Activated CD8-positive, alpha-beta memory T cell treated with anti-CD3 and anti-CD28 coated beads for 4 hours (primary cell): ENCODE data around the gene FGGY.
"Not testable (repeated sequence)": the region's sequence is repeated elsewhere in the genome, so short reads cannot be mapped to it uniquely, and the experiment has no call there.

Experiments
- DNase-seq, 2 donors: peaks; one replicate each; pipeline ENCODE4 v3.0.0-alpha.2; 2020; ENCODE audit warnings: low read depth in 2 of 2

The FGGY gene

DNA sequence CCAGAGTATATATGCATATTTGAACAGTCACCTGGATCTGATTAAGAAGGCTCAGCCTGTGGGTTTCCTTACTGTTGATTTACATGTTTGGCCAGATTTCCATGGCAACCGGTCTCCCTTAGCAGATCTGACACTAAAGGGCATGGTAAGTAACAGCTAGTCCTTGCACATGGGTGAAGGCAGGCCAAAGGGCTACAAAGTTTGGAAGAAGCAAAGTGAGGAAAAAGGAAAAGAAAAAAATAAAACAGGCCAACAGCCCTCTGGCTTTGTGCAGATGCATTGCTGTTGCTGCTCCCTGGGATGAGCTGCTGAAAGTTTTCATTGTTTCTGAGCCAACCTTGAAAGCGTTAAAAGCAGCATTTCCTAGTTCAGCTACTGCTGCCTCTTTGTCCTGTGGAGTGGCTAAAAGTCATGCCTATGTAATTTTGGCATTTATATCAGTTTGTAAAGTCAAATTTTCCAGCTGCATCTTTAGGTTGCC is 341.4 kb downstream of the FGGY start:
- DNase-seq, result no peak

DNA sequence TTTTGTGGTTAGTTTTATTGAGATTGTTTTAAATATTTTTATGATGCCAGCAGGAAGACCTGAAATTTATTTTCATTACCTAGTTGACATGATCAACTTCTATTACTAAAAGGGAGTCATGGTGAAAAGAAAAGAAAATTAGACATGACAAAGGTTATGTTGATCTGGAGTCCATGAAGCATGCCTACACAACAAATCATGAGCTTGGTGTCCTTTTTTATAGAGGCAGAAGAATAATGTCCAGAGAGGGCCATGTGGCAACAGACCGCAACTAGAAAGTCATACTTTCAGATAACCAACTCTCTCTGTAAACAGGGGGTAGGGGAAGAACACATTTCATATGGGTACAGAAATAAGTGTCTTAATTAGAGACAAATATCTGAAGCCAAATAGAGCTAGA is 342.4 kb downstream of the FGGY start:
- no peak for DNase-seq

- DNase-seq, result no peak
Observed at GRCh38 chr1:59640851-59641250, 344.0 kb downstream of the FGGY start.

- DNase-seq, result no peak
Observed at GRCh38 chr1:59641836-59642235, 344.9 kb downstream of the FGGY start.

GRCh38 chr1:59643526-59643925 is 346.6 kb downstream of the FGGY start:
- DNase-seq, result no peak

DNA sequence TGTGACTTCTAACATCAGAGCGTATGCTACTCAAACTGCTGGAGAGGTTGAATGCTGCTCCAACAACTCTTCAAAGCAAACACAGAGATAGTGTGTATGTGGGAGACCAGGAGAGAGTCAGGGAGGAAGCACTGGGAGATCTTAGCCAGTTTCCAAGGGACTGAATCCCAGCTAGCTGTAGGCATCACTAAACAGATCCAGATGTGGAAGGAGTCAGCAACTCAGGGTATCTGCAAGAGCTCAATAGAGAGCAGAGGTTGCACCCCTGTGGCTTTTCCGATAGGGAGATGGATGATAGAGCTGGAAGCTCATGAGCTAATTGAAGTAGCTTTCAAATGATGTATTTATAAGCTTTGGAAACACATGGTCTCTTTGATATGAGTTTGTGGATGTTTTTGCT is 349.0 kb downstream of the FGGY start:
- DNase-seq, result no peak

- DNase-seq, result not testable (repeated sequence)
Observed at GRCh38 chr1:59653142-59653958, 356.5 kb downstream of the FGGY start.

DNA sequence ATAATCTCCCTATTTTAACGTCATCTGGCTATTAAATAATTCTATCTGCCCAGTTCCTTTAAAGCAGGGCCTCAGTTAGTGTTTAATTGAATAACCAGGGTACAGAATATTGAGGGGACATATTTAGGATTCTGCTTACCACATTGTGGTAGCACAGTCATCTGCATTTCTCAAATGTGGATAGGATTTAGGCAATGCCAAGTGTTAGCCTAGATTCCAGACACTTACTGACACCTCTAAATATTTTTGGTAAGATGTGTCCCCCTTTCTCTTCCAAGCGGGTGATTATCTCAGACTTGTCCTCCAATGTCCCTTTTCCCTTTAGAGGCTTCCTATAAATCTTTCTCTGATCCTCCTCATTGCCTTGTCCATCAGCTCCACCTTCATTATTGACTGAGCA is 357.1 kb downstream of the FGGY start:
- DNase-seq, result no peak

GRCh38 chr1:59657873-59658465 is 361.1 kb downstream of the FGGY start:
- no peak for DNase-seq

DNA sequence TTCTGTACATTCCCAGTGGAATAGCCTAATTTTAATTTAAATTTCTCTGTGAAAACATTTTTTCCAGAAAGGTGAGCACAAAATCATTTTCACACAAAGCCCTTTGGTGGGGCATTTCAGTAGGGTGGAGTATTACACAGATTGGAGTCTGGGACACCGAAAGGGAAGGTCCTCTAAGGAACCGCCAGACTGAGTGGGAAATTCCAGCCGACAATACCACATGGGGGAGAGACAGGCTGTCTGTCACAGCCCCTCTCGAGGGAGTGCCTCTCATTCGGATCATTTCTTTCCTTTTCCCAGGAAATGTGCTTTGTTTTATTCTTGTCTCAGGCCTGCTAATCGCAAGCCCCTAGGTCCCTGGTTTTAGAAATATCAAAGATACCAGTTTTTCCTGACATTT is 367.3 kb downstream of the FGGY start:
- DNase-seq, result no peak

DNA sequence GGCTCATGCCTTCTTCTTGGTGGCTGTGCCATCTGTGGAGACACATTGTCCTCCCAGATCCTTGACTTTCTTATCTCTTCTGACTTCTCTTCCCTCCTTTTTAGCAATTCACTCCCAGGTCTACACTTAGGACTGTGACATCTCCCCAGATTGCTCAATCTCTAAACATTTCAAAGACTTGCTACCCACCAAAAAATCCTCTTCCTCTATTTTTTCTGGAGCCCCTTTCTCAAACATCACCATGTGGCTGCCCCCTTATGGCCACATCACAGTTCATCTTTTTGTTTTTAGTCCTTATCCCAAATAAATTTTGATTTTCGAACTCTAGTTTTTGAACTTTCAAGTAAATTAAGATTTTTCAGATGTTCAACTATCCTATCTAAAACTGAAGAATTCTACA is 369.2 kb downstream of the FGGY start:
- no peak for DNase-seq

- no peak for DNase-seq
Observed at GRCh38 chr1:59667020-59667419, 370.1 kb downstream of the FGGY start.

DNA sequence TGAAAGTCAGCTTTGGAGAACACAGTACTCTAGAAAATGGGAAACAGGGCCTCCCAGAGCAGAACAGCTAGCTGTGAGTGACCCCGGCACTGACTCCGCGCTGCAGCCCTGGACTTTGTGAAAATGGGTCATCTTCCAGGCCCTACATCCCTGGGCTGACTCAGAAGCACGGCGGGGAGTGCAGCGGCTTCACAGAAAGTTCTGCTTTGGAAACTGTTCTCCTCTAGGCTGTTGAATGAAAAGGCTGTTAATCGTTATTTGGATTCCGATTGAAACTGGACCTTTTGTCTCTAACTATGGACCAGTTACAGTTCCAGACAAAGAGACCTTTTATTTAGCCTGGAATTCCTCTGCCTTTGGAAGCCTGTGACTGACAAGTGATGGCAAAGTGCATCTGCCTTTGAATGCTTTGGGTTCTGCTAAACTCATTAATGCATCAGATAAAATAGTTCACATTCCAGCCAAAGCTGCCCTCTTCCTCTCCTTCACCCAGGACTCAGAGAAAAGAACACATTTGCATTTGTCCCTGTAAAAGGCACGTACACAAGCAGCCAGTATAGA is 372.9 kb downstream of the FGGY start:
- no peak for DNase-seq

DNA sequence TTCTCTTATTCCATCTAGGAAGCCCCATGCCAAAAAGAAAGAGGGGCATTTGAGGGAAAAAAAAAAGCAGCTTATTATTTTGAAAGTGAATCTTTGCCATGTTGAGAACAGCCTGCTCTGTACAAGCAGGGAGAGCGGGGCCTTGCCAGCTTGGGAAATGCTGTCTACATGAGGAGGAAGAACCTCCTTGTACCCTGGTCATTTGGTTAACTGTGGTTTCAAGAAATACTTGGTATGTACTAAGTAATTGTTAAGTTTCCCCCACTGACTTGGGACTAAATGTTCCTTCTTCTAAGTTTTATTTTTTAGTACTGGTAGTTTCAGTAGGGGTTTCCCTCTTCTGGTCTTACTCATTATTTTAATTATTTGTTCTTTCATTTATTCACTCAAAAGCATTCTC is 373.8 kb downstream of the FGGY start:
- DNase-seq, result no peak

DNA sequence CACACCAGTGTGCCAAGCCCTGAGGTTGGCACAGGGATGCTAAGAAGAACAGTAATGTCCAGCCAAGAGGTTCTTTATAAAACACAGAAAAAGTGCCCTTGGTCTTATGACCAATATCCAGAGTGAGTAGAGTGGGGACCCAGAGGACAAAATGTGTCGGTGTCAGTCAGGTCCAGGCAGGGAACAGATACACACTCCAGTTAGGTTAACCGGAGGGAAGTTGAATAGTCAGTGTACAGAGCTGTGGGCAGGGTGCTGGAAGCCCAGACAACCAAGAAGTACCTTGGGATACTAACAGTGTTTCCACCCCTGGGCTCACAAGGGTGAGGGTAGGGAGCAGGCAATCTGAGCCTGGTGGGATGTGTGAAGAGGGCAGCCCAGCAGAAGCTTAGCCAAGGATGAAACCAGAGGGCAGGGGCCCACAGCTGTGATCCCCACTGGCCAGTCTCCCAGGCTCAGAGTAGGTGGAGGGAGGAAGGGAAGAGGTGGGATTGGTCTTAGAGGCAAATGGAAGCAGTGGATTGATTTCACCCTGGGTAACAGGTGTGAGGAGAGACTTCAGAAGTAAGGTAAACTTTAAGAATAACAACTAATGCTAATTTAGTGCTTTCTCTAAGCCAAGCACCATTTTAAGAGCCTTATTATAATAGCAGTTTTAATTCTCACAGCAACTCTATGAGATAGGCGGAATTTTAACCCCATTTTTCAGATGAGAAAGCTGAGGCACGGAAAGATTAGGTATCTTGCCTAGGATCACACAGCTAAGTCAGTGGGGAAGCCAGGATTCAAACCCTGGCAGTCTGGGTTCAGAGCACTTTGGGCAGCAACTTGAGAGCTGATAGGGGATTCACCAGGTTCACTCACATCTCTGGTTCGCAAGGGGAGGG is 374.4 kb downstream of the FGGY start:
- DNase-seq, result no peak

DNA sequence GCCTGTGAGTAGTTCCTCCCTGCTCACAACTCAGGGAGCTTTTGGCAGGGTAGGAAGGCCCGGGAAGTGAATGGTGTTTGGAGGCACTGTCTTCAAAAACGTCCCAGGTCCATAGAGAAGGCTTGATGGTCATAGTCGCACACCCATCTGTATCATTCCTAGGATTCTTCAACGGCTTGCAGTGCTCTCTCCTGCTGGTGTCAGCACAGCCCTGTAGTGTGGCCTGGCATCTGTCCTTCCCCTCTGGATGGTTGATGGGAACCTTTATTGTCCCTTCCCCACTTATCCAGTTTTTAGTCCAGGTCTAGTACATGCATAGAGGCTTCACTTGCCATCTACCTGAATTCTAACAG is 375.0 kb downstream of the FGGY start:
- DNase-seq, result no peak

DNA sequence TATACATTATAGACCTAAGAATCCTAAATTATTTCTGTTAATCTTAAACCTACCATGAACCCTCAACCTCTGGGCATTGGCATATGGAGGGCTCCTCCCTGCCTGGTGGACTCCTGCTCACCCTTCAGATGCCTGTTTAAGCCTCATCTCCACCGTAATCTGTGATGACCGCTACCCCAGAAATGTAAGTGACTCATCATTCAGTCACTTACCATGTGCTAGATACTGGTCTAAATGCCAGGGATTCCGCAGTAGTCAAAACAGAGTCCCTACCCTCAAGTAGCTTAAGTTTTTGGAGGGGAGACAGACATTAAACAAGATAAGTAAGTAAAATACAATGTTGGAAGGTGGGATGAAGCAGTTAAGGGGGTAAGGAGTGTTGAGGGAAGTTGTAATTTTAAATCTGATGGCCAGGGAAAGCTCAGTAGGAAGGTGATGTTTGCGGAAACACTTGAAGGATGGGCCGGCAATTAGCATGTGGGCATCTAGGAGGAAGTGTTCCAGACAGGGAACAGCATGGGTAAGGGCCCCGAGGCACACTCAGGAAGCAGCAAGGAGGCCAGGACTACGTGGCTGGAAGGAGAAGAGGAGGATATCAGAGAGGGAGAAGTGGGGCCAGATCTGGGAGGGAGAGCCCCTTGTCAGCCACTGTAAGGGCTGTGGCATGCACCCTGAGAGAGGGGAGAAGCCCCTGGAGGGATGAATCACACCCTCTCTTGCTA is 376.1 kb downstream of the FGGY start:
- no peak for DNase-seq

DNA sequence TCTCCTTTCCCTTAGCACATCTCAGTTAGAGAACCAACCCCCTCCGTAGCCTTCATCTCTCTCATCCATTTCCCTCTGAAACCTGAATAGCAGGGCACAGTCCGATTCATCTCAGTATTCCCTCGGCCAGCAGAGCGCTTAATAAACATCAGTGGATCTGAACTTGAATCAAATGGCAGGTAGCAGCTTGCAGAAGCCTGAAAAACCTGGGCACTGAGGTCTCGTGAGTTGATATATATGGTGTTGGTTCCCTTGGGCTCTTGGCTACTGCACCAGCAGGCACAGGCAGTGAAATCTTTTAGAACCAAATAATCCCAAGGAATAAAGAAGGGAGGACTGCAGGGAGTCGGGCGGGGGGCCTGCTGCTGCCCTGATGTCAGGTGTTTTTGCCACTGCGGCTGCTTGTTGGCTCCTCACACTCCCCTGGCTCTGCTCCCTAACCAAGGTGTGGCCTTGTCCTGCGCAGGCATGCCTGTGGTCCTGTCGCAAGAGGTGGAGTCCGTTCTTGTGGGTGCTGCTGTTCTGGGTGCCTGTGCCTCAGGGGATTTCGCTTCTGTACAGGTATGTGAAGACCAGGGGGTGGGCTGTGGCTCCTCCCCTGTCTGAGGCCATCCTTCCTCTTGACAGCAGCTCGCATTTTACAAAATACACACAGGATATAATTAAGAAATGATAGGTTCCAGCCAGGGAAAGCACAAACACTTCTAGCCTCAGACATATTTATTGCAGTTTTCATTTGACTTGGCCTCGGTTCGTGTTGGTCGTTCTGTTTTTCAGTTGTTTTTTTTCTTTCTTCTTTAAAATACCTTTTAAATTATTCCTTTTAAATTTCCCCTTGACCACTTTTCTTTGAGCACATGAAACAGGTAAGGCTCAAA is 376.9 kb downstream of the FGGY start:
- DNase-seq, result no peak

DNA sequence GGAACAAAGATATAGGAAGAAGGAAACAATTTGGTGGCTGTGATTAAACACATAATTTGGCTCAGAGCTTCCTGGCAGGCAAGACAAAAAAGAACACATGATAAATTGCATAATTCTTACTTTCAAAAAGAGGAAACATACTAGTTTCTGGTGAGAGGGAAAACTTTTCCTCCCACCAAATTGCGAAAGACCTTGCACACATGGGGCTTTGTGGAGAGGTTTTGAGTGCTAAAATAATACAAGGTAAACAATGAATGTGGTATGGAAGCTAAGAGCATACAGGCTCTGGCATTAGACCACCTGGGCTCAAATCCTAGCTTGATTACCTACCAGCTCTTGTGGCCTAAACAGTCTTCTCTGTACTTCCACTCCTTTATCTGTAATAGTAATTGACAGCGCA is 377.7 kb downstream of the FGGY start:
- no peak for DNase-seq

DNA sequence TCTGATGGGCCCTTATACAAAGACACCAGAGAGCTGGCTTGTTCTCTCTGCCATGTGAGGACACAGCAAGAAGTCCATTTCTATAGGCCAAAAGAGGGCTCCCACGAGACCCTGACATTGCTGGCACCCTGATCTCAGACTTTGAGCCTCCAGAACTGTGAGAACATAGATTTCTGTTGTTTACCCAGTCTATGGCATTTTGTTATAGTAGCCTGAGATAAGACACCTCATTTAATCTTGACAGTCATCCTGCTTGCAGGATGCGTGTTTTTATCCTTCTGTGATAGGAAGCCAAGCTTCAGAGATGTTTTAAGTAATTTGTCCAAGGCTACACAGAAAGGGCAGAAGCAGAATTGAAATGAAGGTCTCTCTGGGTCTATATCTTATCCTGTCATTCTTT is 379.0 kb downstream of the FGGY start:
- no peak for DNase-seq

GRCh38 chr1:59678040-59678439 is 381.1 kb downstream of the FGGY start:
- no peak for DNase-seq
